GM12878 (cell line): ENCODE results near the gene PRKACG. TPM values are rescaled to one million over a fixed set of nuclear protein-coding genes. Genes with fewer than 3 reads are reported as not detected.

Experiments
- ATAC-seq: fragments of 200-7000 bp; cut with Tn5 transposase; 3 replicates; pipeline ENCODE4 v1.9.1; 2020; ENCODE audit warnings: mild to moderate bottlenecking, moderate library complexity
- BruUV-seq: library from RNA; stranded (reverse); fragments of 400-500 nt; replicated peaks from 2 replicates; lab custom pipeline; 2021; lab: Mats Ljungman, UMichigan
- CTCF ChIA-PET: fragments of 300-600 bp; sonication (Branson Sonifier 250); formaldehyde crosslinking; extraction: SDS; loops from one replicate; lab custom pipeline; 2021; ENCODE audit warnings: inconsistent platforms; lab: Yijun Ruan, JAX
- POLR2A ChIA-PET: fragments of 350-600 bp; formaldehyde crosslinking; extraction: SDS; loops from one replicate; lab custom pipeline; 2021; ENCODE audit warnings: inconsistent platforms; lab: Charles Lee
- RAD21 ChIA-PET: fragments of 300-600 bp; sonication (Branson Sonifier 250); formaldehyde crosslinking; loops from one replicate; lab custom pipeline; 2023; ENCODE audit warnings: antibody characterized with exemption; ENCODE audit not compliant: unreplicated experiment; lab: Charles Lee
- SMC1A ChIA-PET: fragments of 300-600 bp; sonication (Branson Sonifier 250); formaldehyde crosslinking; loops from one replicate; lab custom pipeline; 2023; ENCODE audit not compliant: unreplicated experiment, uncharacterized antibody; lab: Charles Lee
- DNase-seq: peaks from one replicate; pipeline ENCODE4 v3.0.0-alpha.2; 2011; ENCODE audit warnings: low read depth, low spot score
- FAIRE-seq: peaks from 3 replicates; lab custom pipeline; 2011; peaks lifted over from hg19 to GRCh38; lab: Jason Lieb, UNC
- H2AFZ ChIP-seq: 2 replicates; pipeline ENCODE4 v1.6.0; 2011; ENCODE audit warnings: low read depth, low read length, control low read depth; ENCODE audit not compliant: control insufficient read depth
- H3K27ac ChIP-seq: 2 replicates; pipeline ENCODE4 v1.5.1; 2011; ENCODE audit warnings: control low read depth; ENCODE audit not compliant: control insufficient read depth, insufficient read depth
- H3K27me3 ChIP-seq, 2 experiments: replicated peaks in 1 of 2; 2 replicates each; pipeline versions ENCODE4 v1.6.0 to v1.6.1; 2011; ENCODE audit warnings: low read length in 1 of 2; ENCODE audit not compliant: control insufficient read depth in 2 of 2, insufficient read depth in 2 of 2
- H3K36me3 ChIP-seq, 2 experiments: 2 replicates each; pipeline ENCODE4 v1.5.1; 2011; ENCODE audit warnings: low read length in 1 of 2; ENCODE audit not compliant: control insufficient read depth in 2 of 2, insufficient read depth in 2 of 2
- H3K4me1 ChIP-seq: 2 replicates; pipeline ENCODE4 v1.6.1; 2011; ENCODE audit warnings: mild to moderate bottlenecking, low read length, moderate library complexity, mixed read lengths; ENCODE audit not compliant: control insufficient read depth, insufficient read depth
- H3K4me2 ChIP-seq: 2 replicates; pipeline ENCODE4 v1.6.0; 2011; ENCODE audit warnings: control low read depth; ENCODE audit not compliant: control insufficient read depth, insufficient read depth
- H3K4me3 ChIP-seq: fragments of 200-600 bp; sonication (generic); 2 replicates; pipeline ENCODE4 v1.5.1; 2016
- H3K79me2 ChIP-seq: 2 replicates; pipeline ENCODE4 v1.6.0; 2011; ENCODE audit warnings: low read length; ENCODE audit not compliant: control insufficient read depth, insufficient read depth
- H3K9ac ChIP-seq: 2 replicates; pipeline ENCODE4 v1.8.0; 2011; ENCODE audit warnings: low read length, control low read depth, mixed read lengths; ENCODE audit not compliant: control insufficient read depth, insufficient read depth
- H3K9me3 ChIP-seq: replicated peaks from 3 replicates; pipeline ENCODE4 v1.5.1; 2011; ENCODE audit warnings: mild to moderate bottlenecking, low read length; ENCODE audit not compliant: control insufficient read depth, insufficient read depth
- H4K20me1 ChIP-seq: 2 replicates; pipeline ENCODE4 v1.6.0; 2011; ENCODE audit not compliant: control insufficient read depth, insufficient read depth
- MEF2B ChIP-seq: fragments of 450-650 bp; IDR thresholded peaks from 2 replicates; pipeline ENCODE4 v1.6.1; 2018; ENCODE audit warnings: mild to moderate bottlenecking, moderate library complexity; ENCODE audit not compliant: partially characterized antibody, poor library complexity, severe bottlenecking
- NR2C2 ChIP-seq: IDR thresholded peaks from 2 replicates; pipeline ENCODE4 v1.6.1; 2011; ENCODE audit warnings: borderline replicate concordance, low read depth; ENCODE audit not compliant: control insufficient read depth, insufficient read length
- POLR2A ChIP-seq: IDR thresholded peaks from 2 replicates; pipeline ENCODE4 v1.6.1; 2011; ENCODE audit warnings: low read depth, mild to moderate bottlenecking, low read length
- RELA ChIP-seq: fragments of 450-650 bp; IDR thresholded peaks from 2 replicates; pipeline ENCODE4 v1.8.0; 2014; ENCODE audit warnings: borderline replicate concordance; ENCODE audit not compliant: partially characterized antibody
- SIX5 ChIP-seq: IDR thresholded peaks from 2 replicates; pipeline ENCODE4 v1.6.1; 2011; ENCODE audit warnings: mild to moderate bottlenecking, low read depth, low read length, moderate library complexity; ENCODE audit not compliant: severe bottlenecking
- SMARCA5 ChIP-seq: fragments of 450-650 bp; IDR thresholded peaks from 2 replicates; pipeline ENCODE4 v1.6.1; 2017; ENCODE audit warnings: mild to moderate bottlenecking
- WGBS: methylation state at CpG from one replicate; pipeline ENCODE4 v1.1.6; 2016; ENCODE audit warnings: low lambda C conversion rate; ENCODE audit not compliant: insufficient replicate concordance, insufficient coverage; ENCODE audit errors: missing lambda C conversion rate; 5-methylcytosine and 5-hydroxymethylcytosine counted together
- in situ Hi-C: fragments of 300-500 bp; cut with MboI; formaldehyde crosslinking; loops from 9 replicates; pipeline ENCODE4 v1.14.3; 2018; ENCODE audit warnings: mixed read lengths
- intact Hi-C: fragments of 100-400 bp; cut with micrococcal nuclease; formaldehyde crosslinking; loops from one replicate; pipeline ENCODE4 v1.14.2; 2022; ENCODE audit not compliant: unreplicated experiment
- polyA plus RNA-seq, 11 experiments: library from polyadenylated mRNA; depleted of rRNA in 4 of 11; unstranded in 6 of 11; stranded (reverse) in 5 of 11; fragments of >200 nt; fragmentation: Nextera tagmentation in 4 of 11; fragmentation: Illumina TruSeq in 1 of 11; extraction: Ambion mirVana in 4 of 11; extraction: Trizol in 1 of 11; gene quantifications; 1 replicate in 1 of 11; 2 replicates in 10 of 11; pipeline versions ENCODE4 v1.2.1 to v1.2.3, GENCODE V29; 2011 to 2016; ENCODE audit warnings: inconsistent platforms in 2 of 11, missing spikeins in 2 of 11, low read depth in 1 of 11
- total RNA-seq, 4 experiments: library from RNA; depleted of rRNA in 3 of 4; stranded (reverse); fragments of >200 nt in 3 of 4; fragmentation: Illumina TruSeq in 1 of 4; extraction: Trizol in 1 of 4; gene quantifications; 2 replicates each; pipeline versions ENCODE4 v1.2.1 to v1.2.3, GENCODE V29; 2013 to 2021
- TF ChIP-seq, protein P1 (sequence below): IDR thresholded peaks from 2 replicates; pipeline ENCODE4 v1.6.1; 2012; ENCODE audit warnings: improper control_type of control experiment, low read depth, low read length; ENCODE audit not compliant: insufficient replicate concordance
- TF ChIP-seq, protein P2 (sequence below): fragments of 450-650 bp; IDR thresholded peaks from 2 replicates; pipeline ENCODE4 v1.6.1; 2014; ENCODE audit warnings: mild to moderate bottlenecking

PRKACG gene
- total and polyA plus RNA-seq, 10 of the 15 experiments (the other 5 are each of a cell fraction or from before 2014, with no cell fraction given): not detected

DNA sequence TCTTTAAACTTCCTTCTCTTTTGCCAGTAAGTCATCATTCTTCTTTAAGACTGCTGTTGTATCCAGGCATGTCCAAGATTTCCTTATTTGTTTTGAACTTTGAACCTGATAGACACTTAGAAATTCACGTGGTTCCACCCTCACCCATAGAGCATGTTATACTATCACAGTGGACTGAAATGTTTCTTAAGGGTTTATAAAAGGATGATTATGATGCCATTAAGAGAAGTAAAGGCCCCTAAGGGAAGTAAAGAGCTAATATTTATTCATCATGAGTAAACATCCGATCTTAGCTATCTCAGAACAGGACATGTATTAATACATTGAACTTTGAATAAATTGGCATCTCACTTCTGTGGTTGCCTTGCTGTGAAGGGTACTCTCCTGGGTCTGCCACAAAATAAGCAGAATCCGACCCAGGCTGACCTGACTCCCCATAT, 49.8 kb downstream of the PRKACG start:
- WGBS: 84% methylated on average over 3 of the region's 3 CpGs
- intact Hi-C loops: no loop called here
- CTCF ChIA-PET: interaction anchor here (0.9 to 7.1 kb wide), 7 partner anchors 9 to 279 kb away, joined by 3 to 56 read pairs (median 6); no protein-coding TSS in a partner anchor
- no peaks in the 10 kb centered on the region for H3K79me2 ChIP-seq
- H4K20me1 ChIP-seq: no peaks in the 10 kb centered on the region
- RAD21 ChIA-PET: interaction anchor here (0.9 to 5.7 kb wide), 4 partner anchors 11 to 20 kb away, joined by 4 to 41 read pairs (median 20); no protein-coding TSS in a partner anchor
- SMC1A ChIA-PET: interaction anchor here (0.6 to 8.0 kb wide), 6 partner anchors 9 to 278 kb away, joined by 3 to 160 read pairs (median 15); no protein-coding TSS in a partner anchor
- no peak overlapping the region for H3K9ac ChIP-seq
- no peaks in the 10 kb centered on the region for H3K9me3 ChIP-seq
- no peaks in the 10 kb centered on the region for H3K27me3 ChIP-seq
- no peak for ATAC-seq
- no peak overlapping the region for H3K4me2 ChIP-seq
- peaks cover 16% of the 10 kb centered on the region for H3K4me1 ChIP-seq
- POLR2A ChIA-PET: interaction anchor here (1.0 to 1.7 kb wide), 4 partner anchors 9 to 20 kb away, joined by 3 to 6 read pairs (median 4); no protein-coding TSS in a partner anchor
- no peaks in the 10 kb centered on the region for H3K36me3 ChIP-seq
- DNase-seq: no peak
- TF ChIP-seq NR2C2 (no peak), POLR2A (no peak), SIX5 (no peak), MEF2B (no peak), SMARCA5 (no peak), RELA (no peak)
- TF ChIP-seq, protein P1, sequence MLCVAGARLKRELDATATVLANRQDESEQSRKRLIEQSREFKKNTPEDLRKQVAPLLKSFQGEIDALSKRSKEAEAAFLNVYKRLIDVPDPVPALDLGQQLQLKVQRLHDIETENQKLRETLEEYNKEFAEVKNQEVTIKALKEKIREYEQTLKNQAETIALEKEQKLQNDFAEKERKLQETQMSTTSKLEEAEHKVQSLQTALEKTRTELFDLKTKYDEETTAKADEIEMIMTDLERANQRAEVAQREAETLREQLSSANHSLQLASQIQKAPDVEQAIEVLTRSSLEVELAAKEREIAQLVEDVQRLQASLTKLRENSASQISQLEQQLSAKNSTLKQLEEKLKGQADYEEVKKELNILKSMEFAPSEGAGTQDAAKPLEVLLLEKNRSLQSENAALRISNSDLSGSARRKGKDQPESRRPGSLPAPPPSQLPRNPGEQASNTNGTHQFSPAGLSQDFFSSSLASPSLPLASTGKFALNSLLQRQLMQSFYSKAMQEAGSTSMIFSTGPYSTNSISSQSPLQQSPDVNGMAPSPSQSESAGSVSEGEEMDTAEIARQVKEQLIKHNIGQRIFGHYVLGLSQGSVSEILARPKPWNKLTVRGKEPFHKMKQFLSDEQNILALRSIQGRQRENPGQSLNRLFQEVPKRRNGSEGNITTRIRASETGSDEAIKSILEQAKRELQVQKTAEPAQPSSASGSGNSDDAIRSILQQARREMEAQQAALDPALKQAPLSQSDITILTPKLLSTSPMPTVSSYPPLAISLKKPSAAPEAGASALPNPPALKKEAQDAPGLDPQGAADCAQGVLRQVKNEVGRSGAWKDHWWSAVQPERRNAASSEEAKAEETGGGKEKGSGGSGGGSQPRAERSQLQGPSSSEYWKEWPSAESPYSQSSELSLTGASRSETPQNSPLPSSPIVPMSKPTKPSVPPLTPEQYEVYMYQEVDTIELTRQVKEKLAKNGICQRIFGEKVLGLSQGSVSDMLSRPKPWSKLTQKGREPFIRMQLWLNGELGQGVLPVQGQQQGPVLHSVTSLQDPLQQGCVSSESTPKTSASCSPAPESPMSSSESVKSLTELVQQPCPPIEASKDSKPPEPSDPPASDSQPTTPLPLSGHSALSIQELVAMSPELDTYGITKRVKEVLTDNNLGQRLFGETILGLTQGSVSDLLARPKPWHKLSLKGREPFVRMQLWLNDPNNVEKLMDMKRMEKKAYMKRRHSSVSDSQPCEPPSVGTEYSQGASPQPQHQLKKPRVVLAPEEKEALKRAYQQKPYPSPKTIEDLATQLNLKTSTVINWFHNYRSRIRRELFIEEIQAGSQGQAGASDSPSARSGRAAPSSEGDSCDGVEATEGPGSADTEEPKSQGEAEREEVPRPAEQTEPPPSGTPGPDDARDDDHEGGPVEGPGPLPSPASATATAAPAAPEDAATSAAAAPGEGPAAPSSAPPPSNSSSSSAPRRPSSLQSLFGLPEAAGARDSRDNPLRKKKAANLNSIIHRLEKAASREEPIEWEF: no peak
- TF ChIP-seq, protein P2, sequence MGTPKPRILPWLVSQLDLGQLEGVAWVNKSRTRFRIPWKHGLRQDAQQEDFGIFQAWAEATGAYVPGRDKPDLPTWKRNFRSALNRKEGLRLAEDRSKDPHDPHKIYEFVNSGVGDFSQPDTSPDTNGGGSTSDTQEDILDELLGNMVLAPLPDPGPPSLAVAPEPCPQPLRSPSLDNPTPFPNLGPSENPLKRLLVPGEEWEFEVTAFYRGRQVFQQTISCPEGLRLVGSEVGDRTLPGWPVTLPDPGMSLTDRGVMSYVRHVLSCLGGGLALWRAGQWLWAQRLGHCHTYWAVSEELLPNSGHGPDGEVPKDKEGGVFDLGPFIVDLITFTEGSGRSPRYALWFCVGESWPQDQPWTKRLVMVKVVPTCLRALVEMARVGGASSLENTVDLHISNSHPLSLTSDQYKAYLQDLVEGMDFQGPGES: no peak
- TF ChIP-seq, all 136 proteins: peak for 0
- no peak overlapping the region for H3K27ac ChIP-seq
- H2AFZ ChIP-seq: no peak overlapping the region
- FAIRE-seq: no peak
- in situ Hi-C loops: no loop called here
- no peak overlapping the region for H3K4me3 ChIP-seq
- BruUV-seq: no TSS peak
